ENCODE results near the gene VGLL4. TPM values are rescaled to one million over a fixed set of nuclear protein-coding genes. Genes with fewer than 3 reads are reported as not detected.
A peak's percentile ranks its signal among the peaks of the same experiment; 100 is the strongest.
"Not testable (repeated sequence)": the region's sequence is repeated elsewhere in the genome, so short reads cannot be mapped to it uniquely, and the experiment has no call there.

VGLL4 gene
- total RNA-seq: 46.0 and 48.7 TPM in 2 replicates

- Mint-ChIP-seq H3K27me3 (ENCODE audit: insufficient read depth) (peaks cover 17% of the 10 kb centered on the region), H3K27ac (peak within 1 kb of the TSS; percentile 96), H3K9me3 (no peaks in the 10 kb centered on the region), H3K4me1 (ENCODE audit: low read depth) (peaks cover 38% of the 10 kb centered on the region), H3K4me3 (peak within 1 kb of the TSS; percentile 95), H3K36me3 (ENCODE audit: low read depth) (peaks cover 18% of the 10 kb centered on the region)
- peak; percentile 59 for DNase-seq (ENCODE audit: low spot score)
- intact Hi-C loops (cut with micrococcal nuclease): loop anchor here (1.0 to 10.0 kb wide), 9 partner anchors 17 to 1781 kb away; partner anchors contain the start of genes ATG7, NUP210 and TAMM41
These were observed at the start of gene VGLL4 for GRCh38 chr3:11643605-11644087. TSS of gene VGLL4 (minus strand) at chr3:11643915. CDS start at chr3:11643518, 397 bp downstream.

GRCh38 chr3:11692532-11692813, 48.8 kb upstream of the VGLL4 start:
- no peaks in the 10 kb centered on the region for H3K4me1 Mint-ChIP-seq (ENCODE audit: low read depth)
- no peak overlapping the region for H3K27ac Mint-ChIP-seq
- no peak for DNase-seq (ENCODE audit: low spot score)
- no peak overlapping the region for H3K4me3 Mint-ChIP-seq
- no peaks in the 10 kb centered on the region for H3K9me3 Mint-ChIP-seq
- peaks cover 8% of the 10 kb centered on the region for H3K27me3 Mint-ChIP-seq (ENCODE audit: insufficient read depth)
- no peaks in the 10 kb centered on the region for H3K36me3 Mint-ChIP-seq (ENCODE audit: low read depth)
- intact Hi-C loops (cut with micrococcal nuclease): no loop called here

DNA sequence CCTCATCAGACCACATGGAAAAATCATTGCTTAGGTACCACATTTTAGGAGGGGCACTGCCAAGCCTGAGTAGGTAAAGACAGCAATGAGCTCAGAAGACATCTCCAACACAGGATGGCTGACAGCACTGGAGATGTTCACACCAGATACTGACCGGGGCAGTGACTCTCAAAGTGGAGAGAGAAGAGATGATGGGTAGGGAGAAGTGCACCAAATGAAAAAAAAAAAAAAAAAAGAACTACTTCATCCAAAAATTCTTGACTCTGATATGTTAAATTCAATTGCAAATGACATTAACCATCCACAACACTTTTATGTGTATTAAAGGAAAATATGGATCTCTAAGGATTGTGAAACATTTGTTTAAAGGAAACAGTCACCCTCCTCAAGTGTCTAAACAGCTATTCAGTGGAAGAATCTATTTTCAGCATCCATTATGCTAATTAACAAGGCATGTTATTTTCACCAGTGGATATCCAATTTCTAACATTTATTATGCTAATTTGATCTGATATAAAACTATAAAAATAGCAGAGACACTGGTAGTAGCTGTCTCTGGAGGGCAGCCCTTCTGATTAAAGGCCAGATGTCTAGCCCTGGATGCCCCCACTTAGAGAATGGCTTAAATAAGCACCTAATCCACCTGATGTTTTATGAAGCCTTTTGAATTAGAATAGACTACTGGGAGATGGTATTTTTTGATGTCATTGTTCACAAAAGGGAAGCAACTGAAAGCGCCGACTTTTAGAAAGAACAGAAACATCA, 48.2 kb upstream of the VGLL4 start:
- Mint-ChIP-seq H3K9me3 (no peaks in the 10 kb centered on the region), H3K4me3 (no peak overlapping the region), H3K4me1 (ENCODE audit: low read depth) (no peaks in the 10 kb centered on the region), H3K36me3 (ENCODE audit: low read depth) (no peaks in the 10 kb centered on the region), H3K27me3 (ENCODE audit: insufficient read depth) (peaks cover 8% of the 10 kb centered on the region), H3K27ac (no peak overlapping the region)
- intact Hi-C loops (cut with micrococcal nuclease): no loop called here
- DNase-seq (ENCODE audit: low spot score): no peak

GRCh38 chr3:11690863-11691766, 47.4 kb upstream of the VGLL4 start:
- Mint-ChIP-seq H3K27me3 (ENCODE audit: insufficient read depth) (peaks cover 8% of the 10 kb centered on the region), H3K4me3 (no peak overlapping the region), H3K9me3 (no peaks in the 10 kb centered on the region), H3K27ac (no peak overlapping the region), H3K4me1 (ENCODE audit: low read depth) (no peaks in the 10 kb centered on the region), H3K36me3 (ENCODE audit: low read depth) (no peaks in the 10 kb centered on the region)
- intact Hi-C loops (cut with micrococcal nuclease): no loop called here
- DNase-seq (ENCODE audit: low spot score): no peak

- Mint-ChIP-seq H3K4me1 (ENCODE audit: low read depth) (no peaks in the 10 kb centered on the region), H3K27me3 (ENCODE audit: insufficient read depth) (peaks cover 8% of the 10 kb centered on the region), H3K9me3 (no peaks in the 10 kb centered on the region), H3K36me3 (ENCODE audit: low read depth) (no peaks in the 10 kb centered on the region), H3K4me3 (no peak overlapping the region), H3K27ac (no peak overlapping the region)
- no peak for DNase-seq (ENCODE audit: low spot score)
- intact Hi-C loops (cut with micrococcal nuclease): no loop called here
These were observed 46.0 kb upstream of the VGLL4 start for GRCh38 chr3:11689749-11690148.

- H3K4me1 Mint-ChIP-seq (ENCODE audit: low read depth): not testable (repeated sequence)
These were observed 41.3 kb upstream of the VGLL4 start for GRCh38 chr3:11684980-11685379.

DNA sequence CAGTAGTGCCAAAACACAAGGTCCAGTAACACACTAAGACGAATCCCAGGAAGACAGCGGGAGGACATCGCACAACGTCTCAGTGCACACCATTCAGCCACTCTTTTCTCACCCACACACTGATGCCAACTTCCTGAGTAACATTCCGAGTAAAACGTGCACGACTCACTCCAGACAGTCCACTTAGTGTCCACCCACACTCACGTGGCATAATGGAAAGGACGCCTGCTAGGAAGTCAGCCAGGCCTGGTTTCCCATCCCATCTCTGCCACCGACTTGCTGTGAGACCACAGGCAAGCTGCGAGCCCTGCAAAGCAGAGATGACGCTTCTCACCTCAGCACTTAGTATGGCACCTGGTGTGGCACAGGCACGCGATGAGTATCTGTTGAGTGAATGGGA, 36.8 kb upstream of the VGLL4 start:
- Mint-ChIP-seq H3K36me3 (ENCODE audit: low read depth) (no peaks in the 10 kb centered on the region), H3K27ac (no peak overlapping the region), H3K9me3 (no peaks in the 10 kb centered on the region), H3K4me3 (no peak overlapping the region), H3K27me3 (ENCODE audit: insufficient read depth) (no peaks in the 10 kb centered on the region), H3K4me1 (ENCODE audit: low read depth) (no peaks in the 10 kb centered on the region)
- DNase-seq (ENCODE audit: low spot score): no peak
- intact Hi-C loops (cut with micrococcal nuclease): no loop called here

More at GRCh38 chr3:11684980-11685379, 41.3 kb upstream of the VGLL4 start:
- H3K27ac Mint-ChIP-seq; H3K27me3 Mint-ChIP-seq (ENCODE audit: insufficient read depth); H3K9me3 Mint-ChIP-seq; DNase-seq (ENCODE audit: low spot score); H3K36me3 Mint-ChIP-seq (ENCODE audit: low read depth); intact Hi-C loops (cut with micrococcal nuclease); H3K4me3 Mint-ChIP-seq: not testable (repeated sequence)

DNA sequence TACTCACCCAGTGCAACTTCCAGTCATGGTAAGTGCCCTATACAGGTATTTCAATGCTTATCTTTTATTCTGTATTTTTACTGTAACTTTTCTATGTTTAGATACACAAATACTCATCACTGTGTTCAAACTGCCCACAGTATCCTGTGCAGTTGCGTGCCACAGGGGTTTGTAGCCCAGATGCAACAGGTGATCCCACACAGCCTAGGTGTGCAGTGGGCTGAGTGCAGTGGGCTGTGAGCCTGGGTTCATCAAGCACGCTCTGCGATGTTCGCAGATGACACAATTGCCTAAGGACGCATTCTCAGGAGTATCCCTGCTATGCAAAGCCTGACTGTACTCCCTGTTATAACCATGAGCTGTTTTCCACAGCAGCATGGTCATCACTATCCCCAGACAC, 36.2 kb upstream of the VGLL4 start:
- no peaks in the 10 kb centered on the region for H3K36me3 Mint-ChIP-seq (ENCODE audit: low read depth)
- intact Hi-C loops (cut with micrococcal nuclease): no loop called here
- no peak for DNase-seq (ENCODE audit: low spot score)
- no peaks in the 10 kb centered on the region for H3K27me3 Mint-ChIP-seq (ENCODE audit: insufficient read depth)
- no peak overlapping the region for H3K4me3 Mint-ChIP-seq
- no peak overlapping the region for H3K27ac Mint-ChIP-seq
- H3K4me1 Mint-ChIP-seq (ENCODE audit: low read depth): no peaks in the 10 kb centered on the region
- no peaks in the 10 kb centered on the region for H3K9me3 Mint-ChIP-seq

GRCh38 chr3:11672363-11672762, 28.6 kb upstream of the VGLL4 start:
- intact Hi-C loops (cut with micrococcal nuclease): no loop called here
- Mint-ChIP-seq H3K27ac (no peak overlapping the region), H3K36me3 (ENCODE audit: low read depth) (no peaks in the 10 kb centered on the region)

DNA sequence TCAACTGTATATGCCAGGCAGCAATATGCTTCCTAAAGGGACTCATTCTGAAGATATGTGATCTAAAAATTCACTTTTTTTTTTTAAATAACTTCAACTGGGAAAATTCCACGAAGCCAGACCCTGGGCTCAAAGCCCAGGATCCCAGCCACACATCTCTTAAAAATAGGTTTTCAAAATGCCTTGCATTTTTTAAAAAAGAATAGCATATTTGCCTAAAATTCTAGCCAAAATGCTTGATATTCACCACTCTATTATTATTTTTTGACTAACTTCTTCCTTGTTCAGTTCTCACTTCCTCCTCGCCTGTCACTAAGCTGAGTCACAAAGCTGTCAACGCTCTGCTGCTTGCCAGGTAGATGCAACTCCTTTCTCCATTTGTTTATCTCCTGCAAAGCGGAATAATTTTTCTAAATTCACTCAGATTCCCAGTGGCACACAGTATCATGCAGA, 28.0 kb upstream of the VGLL4 start:
- Mint-ChIP-seq H3K27me3 (ENCODE audit: insufficient read depth) (peaks cover 17% of the 10 kb centered on the region), H3K4me3 (no peak overlapping the region), H3K4me1 (ENCODE audit: low read depth) (no peaks in the 10 kb centered on the region), H3K27ac (no peak overlapping the region), H3K9me3 (no peaks in the 10 kb centered on the region), H3K36me3 (ENCODE audit: low read depth) (no peaks in the 10 kb centered on the region)
- intact Hi-C loops (cut with micrococcal nuclease): no loop called here
- DNase-seq (ENCODE audit: low spot score): no peak

More at GRCh38 chr3:11672363-11672762, 28.6 kb upstream of the VGLL4 start:
- Mint-ChIP-seq H3K4me3 (no peak overlapping the region), H3K27me3 (ENCODE audit: insufficient read depth) (peaks cover 17% of the 10 kb centered on the region), H3K4me1 (ENCODE audit: low read depth) (no peaks in the 10 kb centered on the region), H3K9me3 (no peaks in the 10 kb centered on the region)
- DNase-seq (ENCODE audit: low spot score): no peak

DNA sequence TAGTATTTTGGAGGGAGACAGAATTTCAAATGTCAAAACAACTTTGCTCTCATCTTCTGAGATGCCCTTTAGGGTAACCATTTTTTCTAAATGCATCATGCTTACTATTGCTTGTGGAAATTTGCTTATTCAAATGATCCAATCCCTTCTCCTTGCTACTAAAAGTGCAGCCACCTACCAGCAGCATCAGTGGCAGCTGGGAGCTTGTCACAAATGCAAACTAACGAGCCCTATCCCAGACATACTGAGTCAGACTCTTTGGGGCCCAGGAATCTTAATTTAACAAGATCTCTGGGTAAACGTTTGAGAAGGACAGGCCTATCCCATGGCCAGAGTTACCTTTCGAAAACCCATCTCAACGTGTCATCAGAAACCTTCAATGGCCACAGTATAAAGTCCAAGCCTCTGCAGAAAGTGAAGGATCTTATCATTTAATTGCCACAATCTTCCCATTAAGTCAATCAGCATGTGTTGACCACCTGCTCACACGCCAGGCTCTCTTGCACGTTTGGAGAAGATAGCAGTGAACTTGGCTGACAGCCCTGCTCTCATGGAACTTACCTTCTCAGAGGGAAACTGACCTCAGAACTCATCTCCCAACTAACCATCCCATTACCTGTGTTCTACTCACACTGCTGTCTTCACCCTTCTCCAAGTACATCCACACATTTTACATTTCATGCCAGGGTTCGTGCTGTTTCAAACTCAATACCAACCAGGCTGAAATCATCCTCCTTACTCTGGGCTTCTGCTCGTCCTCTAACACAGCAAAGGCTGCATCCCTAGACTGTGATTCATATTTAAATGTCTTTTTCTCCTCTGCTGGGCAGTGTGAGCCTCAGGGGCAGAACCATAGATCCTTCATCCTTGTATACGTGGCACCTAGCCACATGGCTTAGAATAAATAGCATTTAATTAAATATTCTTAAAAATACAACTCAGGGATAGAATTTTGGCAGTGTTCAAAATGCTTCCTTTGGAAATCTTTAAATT, 24.8 kb upstream of the VGLL4 start:
- H3K27me3 Mint-ChIP-seq (ENCODE audit: insufficient read depth): peaks cover 12% of the 10 kb centered on the region
- H3K4me3 Mint-ChIP-seq: no peak overlapping the region
- H3K9me3 Mint-ChIP-seq: no peaks in the 10 kb centered on the region
- no peak for DNase-seq (ENCODE audit: low spot score)
- intact Hi-C loops (cut with micrococcal nuclease): no loop called here
- H3K27ac Mint-ChIP-seq: no peak overlapping the region
- no peaks in the 10 kb centered on the region for H3K36me3 Mint-ChIP-seq (ENCODE audit: low read depth)
- H3K4me1 Mint-ChIP-seq (ENCODE audit: low read depth): no peaks in the 10 kb centered on the region

GRCh38 chr3:11665331-11665730, 21.6 kb upstream of the VGLL4 start:
- intact Hi-C loops (cut with micrococcal nuclease): no loop called here
- H3K4me3 Mint-ChIP-seq: no peak overlapping the region
- no peaks in the 10 kb centered on the region for H3K4me1 Mint-ChIP-seq (ENCODE audit: low read depth)
- H3K27me3 Mint-ChIP-seq (ENCODE audit: insufficient read depth): peaks cover 5% of the 10 kb centered on the region
- no peak for DNase-seq (ENCODE audit: low spot score)
- H3K9me3 Mint-ChIP-seq: no peaks in the 10 kb centered on the region
- no peak overlapping the region for H3K27ac Mint-ChIP-seq
- H3K36me3 Mint-ChIP-seq (ENCODE audit: low read depth): no peaks in the 10 kb centered on the region

All from activated T-helper 1 cell treated with anti-CD3 and anti-CD28 coated beads, Interleukin-12 subunit alpha, Interleukin-12 subunit beta, Interleukin-2, Interleukin-4 antibody, amounts not matched to agents 30 ng/mL and 10 ng/mL and 1 ng/mL, durations not matched to agents 14 hours and 24 hours and 36 hours (primary cell).